ENCODE results near the gene PDSS1.

- TF ChIP-seq, protein P1, sequence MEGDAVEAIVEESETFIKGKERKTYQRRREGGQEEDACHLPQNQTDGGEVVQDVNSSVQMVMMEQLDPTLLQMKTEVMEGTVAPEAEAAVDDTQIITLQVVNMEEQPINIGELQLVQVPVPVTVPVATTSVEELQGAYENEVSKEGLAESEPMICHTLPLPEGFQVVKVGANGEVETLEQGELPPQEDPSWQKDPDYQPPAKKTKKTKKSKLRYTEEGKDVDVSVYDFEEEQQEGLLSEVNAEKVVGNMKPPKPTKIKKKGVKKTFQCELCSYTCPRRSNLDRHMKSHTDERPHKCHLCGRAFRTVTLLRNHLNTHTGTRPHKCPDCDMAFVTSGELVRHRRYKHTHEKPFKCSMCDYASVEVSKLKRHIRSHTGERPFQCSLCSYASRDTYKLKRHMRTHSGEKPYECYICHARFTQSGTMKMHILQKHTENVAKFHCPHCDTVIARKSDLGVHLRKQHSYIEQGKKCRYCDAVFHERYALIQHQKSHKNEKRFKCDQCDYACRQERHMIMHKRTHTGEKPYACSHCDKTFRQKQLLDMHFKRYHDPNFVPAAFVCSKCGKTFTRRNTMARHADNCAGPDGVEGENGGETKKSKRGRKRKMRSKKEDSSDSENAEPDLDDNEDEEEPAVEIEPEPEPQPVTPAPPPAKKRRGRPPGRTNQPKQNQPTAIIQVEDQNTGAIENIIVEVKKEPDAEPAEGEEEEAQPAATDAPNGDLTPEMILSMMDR (IDR thresholded peaks at IDR 0.05): no peak
- no peak for TF ChIP-seq FOXM1 (IDR thresholded peaks at IDR 0.05; ENCODE audit: low read depth)
- no peak for TF ChIP-seq POLR2AphosphoS5 (IDR thresholded peaks at IDR 0.05; ENCODE audit: low read depth, low read length)
- no peak for TF ChIP-seq USF1 (IDR thresholded peaks at IDR 0.05; ENCODE audit: borderline replicate concordance, low read depth)
- no peak for TF ChIP-seq TEAD4 (IDR thresholded peaks at IDR 0.05; ENCODE audit: borderline replicate concordance, insufficient read depth)
- no peak for TF ChIP-seq JUND (IDR thresholded peaks at IDR 0.05)
- TF ChIP-seq CHD2 (IDR thresholded peaks at IDR 0.05; ENCODE audit: low read length, partially characterized antibody): no peak
- no peak for TF ChIP-seq RFX5 (IDR thresholded peaks at IDR 0.05; ENCODE audit: low read length)
Observed at GRCh38 chr10:26743841-26744240, 46.3 kb downstream of the PDSS1 start.

All from SK-N-SH (cell line).